ENCODE data around the gene TNFRSF19. TPM values are rescaled to one million over a fixed set of nuclear protein-coding genes. Genes with fewer than 3 reads are reported as not detected.

The TNFRSF19 gene
- total and polyA plus RNA-seq, 2 of the 13 experiments (the other 11 are each of a cell fraction or from before 2014, with no cell fraction given): 75.3 to 77.7 TPM

GRCh38 chr13:23673867-23674605 lies 103.8 kb downstream of the TNFRSF19 start:
- in situ Hi-C loops (cut with HindIII; ENCODE audit: extremely low pct_ligation_motif_present, low pct_unique_long_range_greater_than_20kb) (no loop called here), intact Hi-C loops (cut with micrococcal nuclease; ENCODE audit: unreplicated experiment) (no loop called here)
- Histone ChIP-seq H4K20me1 (ENCODE audit: insufficient read depth, low read length) (no peaks in the 10 kb centered on the region), H3K9ac (ENCODE audit: insufficient read depth, low read depth, low read length) (no peak overlapping the region), H3K36me3 (replicated peaks in 1 of 2; ENCODE audit: control insufficient read depth in 1 of 2, insufficient read depth in 2 of 2, low read length in 2 of 2) (peaks cover 13 to 53% of the 10 kb centered on the region in 2 experiments), H3K79me2 (ENCODE audit: insufficient read depth, low read length) (no peaks in the 10 kb centered on the region), H3K4me2 (ENCODE audit: low read depth, low read length) (no peak overlapping the region), H3K9me3 (ENCODE audit: low read length) (no peaks in the 10 kb centered on the region), H3K27me3 (ENCODE audit: control insufficient read depth in 1 of 2, insufficient read depth in 2 of 2, low read length in 2 of 2) (no peaks in the 10 kb centered on the region), H2AFZ (ENCODE audit: low read length) (no peak overlapping the region), H3K4me3 (replicated peaks in 1 of 3; ENCODE audit: insufficient read depth in 1 of 3, low read depth in 2 of 3, low read length in 3 of 3) (no peak overlapping the region), H3K27ac (ENCODE audit: extremely low read length, insufficient read depth, low read length) (no peak overlapping the region), H3K4me1 (ENCODE audit: insufficient read depth, low read length) (peaks cover 25% of the 10 kb centered on the region)
- ChIA-PET POLR2A (interaction anchor here (1.3 to 2.3 kb wide), 2 partner anchors 18 to 19 kb away, joined by 4 to 7 read pairs; no protein-coding TSS in a partner anchor), CTCF (ENCODE audit: low intra/inter-chr PET ratio, low total read pairs) (no interaction called here)
- WGBS (ENCODE audit: low lambda C conversion rate): 97% methylated on average over 8 of the region's 8 CpGs
- FAIRE-seq (no peak), DNase-seq (ENCODE audit: low spot score) (no peak), ATAC-seq (no peak)
- no TSS peak for BruUV-seq (replicated peaks)
- TF ChIP-seq ZNF564 (CRISPR knock-in tag; IDR thresholded peaks at IDR 0.05) (no peak), PRDM15 (CRISPR knock-in tag; IDR thresholded peaks at IDR 0.05) (no peak), RBM22 (optimal IDR thresholded peaks at IDR 0.05; ENCODE audit: low read length) (peak; percentile 57)
